NCI-H1417 treated with DMSO at 0.1 percent for 48 hours (cell line): Measurements from ENCODE around the gene SERPINA9.
"Not testable (repeated sequence)": the region's sequence is repeated elsewhere in the genome, so short reads cannot be mapped to it uniquely, and the experiment has no call there.

ENCODE experiments used
- DNase-seq: peaks from one replicate; lab custom pipeline; 2025; lab: John Stamatoyannopoulos, UW

Gene SERPINA9, protein sequence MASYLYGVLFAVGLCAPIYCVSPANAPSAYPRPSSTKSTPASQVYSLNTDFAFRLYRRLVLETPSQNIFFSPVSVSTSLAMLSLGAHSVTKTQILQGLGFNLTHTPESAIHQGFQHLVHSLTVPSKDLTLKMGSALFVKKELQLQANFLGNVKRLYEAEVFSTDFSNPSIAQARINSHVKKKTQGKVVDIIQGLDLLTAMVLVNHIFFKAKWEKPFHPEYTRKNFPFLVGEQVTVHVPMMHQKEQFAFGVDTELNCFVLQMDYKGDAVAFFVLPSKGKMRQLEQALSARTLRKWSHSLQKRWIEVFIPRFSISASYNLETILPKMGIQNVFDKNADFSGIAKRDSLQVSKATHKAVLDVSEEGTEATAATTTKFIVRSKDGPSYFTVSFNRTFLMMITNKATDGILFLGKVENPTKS

DNA sequence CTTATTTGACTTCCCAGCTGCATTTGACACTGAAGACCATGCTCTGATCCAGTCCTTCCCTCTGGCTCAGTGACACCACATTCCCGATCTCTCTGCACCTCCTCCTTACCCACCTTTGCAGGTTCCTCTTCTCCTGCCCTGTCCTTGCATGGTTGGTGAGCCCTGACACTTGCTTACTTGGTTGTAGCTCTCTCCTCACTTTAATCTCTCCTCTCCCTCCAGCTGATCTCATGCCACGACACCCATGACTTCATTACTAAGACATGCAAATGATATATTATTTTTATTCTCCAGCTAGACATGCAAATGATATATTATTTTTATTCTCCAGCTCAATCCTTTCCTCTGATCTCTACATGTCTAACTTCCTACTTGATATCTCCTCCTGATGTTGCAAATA is at the start of gene SERPINA9:
Gene SERPINA9 (minus strand): TSS at position 175 of the 400 bp plus-strand sequence. CDS start 6,357 bp downstream, outside the sequence.
- DNase-seq, result no peak

DNA sequence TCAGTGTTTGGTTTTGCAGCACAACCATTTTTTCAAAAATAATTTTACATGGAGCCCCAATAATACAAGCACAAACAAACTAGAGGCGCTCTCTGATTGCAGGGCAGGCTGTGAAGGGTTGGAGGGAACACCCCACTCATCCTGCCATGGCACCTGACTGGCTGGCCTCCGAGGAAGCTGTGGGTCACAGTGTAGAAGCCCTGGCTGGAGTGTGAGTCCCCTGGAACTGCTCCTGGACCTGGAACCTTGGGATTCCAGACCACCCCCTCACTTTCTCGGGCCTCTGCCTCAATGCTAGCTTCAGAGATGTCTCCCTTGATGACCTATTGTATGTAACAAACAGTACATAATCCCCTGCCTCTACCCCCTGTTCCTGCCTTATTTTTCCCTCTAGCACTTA is 48.1 kb upstream of the SERPINA9 start:
- DNase-seq, result no peak

DNA sequence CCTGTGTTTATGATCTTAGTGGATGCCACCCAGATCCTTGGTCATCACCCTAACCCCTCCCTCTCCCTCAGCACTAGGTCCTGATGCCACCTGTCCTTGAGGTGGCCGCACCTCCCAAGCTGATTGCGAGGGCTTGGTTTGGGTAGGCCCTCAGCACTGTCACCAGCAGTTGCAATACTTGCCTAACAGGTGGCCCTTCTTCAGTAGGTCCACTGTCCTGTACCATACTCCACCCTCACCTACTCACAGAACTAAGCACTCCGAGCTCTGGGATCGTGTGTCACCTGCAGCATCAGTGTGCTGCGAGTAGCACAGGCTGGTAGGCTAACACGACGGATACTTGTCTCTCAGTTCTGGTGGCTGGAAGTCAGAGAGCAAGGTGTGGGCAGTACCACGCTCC is 47.3 kb upstream of the SERPINA9 start:
- DNase-seq, result no peak

DNA sequence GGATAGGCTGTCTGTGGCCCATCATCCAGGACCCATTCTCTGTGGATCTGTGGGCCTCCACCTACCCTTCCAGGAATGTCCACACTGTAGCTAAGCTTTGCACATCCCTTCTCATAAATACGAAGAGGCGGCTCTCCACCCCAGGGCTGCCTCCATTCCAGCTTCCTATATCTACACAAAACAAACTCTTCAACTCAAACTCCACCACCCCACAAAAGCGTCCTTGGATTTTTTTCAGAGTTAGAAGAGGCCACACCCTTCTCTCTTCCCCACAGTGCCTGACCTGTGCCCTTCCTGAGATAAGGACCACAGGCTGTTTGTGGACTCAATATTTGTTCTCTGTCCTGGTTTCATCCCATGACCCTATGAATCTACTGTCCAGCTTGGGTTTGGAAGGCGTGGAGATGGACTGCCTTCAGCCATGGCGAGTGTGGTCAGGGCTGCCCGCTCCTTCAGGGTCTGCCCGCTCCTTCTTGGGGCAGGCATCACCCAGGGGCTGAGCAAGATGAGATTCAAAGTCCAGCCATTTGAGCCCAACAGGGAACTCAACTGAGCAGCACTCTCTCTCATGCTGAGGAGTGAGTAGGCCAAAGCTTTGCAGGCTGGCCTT is 46.2 kb upstream of the SERPINA9 start:
- no peak for DNase-seq

DNA sequence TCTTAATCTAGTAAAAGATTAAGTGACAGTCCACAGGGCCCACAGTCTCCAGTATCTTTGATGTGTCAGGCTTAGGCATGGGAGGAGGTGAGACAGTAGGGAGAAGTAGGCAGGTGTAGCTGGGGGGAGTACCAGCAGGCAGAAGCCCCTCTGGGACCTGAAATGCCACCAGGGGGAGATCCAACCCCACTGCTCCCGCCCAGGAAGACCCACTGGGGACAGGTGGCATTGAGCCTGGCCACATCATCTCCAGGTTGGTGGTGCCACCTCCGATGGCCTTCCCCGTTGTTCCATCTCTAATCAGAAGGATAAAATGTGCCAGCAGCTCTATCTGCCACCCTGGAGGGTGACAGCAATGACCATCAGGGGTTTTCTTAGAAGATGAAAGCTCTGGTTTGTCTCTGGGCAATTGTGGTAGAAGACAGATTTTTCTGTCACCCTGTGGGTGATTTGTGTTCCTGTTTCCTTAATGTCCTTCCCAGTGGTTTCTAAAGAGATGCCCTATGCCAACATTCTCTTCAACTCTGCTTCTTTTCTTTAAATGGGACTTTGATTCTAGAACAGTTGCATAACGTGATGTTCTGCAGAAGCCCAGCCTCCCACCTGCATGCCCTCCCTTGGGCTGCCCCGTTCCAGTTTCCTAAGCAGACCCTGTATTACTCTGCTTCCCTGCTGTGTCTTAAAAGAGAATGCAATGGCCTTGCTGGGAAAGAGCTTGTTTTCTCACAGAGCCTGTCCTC is 45.5 kb upstream of the SERPINA9 start:
- DNase-seq, result no peak

DNA sequence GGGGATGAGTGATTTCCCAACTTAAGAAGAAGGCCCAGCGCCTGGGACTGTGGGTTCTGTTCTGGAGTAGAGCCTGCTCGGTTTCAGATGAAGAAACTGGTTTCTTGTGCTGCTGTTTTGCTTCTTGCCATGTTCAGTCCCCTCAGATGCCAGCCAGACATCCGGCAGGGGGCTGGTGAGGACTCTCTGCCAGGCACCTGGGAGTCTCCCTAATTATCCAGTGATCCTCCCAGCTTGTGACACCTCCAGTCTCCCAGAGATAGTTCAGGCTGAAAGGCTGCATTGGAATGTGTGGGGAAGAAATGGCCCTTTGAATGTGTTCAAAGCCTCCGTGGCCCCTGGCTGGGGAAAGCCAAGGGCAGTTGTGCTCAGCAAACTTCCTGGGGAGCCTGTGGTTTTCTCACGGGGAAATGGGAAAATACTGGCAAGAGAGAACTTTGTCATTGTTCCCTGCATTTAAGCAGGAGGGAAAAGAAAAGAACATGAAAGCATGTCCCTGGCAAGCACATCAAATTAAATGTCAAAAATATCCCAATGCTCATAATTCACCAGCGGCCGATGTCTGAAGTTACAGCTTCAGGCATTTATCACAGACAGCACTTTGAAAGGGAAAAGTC is 41.8 kb upstream of the SERPINA9 start:
- DNase-seq, result no peak

DNA sequence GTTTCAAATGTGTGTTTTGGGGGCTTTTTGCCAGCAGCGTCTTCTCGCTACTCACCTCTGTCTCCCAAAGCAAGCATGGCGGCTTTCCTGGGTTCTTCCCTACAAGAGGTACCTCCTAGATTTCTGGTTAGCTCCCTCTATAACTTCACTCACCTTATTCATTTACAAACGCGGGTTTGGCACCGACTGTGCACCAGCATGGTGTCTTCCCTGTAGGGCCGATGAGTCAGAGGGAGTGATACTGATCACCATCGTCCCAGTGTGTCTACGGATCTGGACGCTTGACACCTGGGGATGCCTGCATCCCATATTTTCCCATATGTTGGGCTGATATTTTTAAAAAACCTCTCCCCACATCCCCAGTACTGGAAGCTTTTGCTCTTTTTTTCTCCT is 41.2 kb upstream of the SERPINA9 start:
- no peak for DNase-seq

DNA sequence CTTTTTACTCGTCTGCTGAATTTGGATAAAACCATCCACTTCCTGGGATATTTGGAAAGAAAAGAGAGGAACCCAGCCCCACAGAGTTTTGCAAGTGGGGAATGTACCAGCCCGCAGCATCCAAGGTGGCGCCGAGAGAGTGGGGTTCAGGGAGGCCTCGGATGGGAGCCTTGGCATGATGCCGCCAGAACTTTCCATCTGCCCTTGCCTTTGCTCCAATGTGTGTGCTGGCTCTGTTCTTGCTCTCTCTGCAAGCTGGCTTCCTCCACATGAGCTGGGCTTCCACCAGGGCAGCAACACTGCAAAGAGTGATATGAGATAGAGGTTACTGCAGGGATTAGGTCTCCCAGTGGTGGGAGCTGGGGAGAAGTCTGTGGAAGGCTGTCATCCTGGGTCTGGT is 39.9 kb upstream of the SERPINA9 start:
- DNase-seq, result no peak

DNA sequence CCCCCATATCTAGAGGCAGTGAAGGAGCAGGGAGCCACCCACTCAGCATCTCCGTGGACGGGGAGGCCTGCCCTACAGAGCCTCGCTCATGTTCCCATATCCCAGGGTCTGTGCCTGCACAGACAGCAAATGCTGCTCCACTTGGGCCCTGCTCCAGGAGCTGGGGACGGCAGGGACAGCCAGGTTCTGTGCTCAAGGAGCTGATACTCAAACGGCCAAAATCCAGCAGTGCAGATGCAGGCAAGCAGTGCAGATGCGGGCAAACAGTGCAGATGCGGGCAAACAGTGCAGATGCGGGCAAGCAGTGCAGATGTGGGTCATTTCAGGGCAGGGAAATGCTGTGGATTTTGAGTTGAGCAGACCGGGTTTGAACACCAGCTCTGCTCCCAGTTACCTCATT is 39.4 kb upstream of the SERPINA9 start:
- DNase-seq, result no peak

DNA sequence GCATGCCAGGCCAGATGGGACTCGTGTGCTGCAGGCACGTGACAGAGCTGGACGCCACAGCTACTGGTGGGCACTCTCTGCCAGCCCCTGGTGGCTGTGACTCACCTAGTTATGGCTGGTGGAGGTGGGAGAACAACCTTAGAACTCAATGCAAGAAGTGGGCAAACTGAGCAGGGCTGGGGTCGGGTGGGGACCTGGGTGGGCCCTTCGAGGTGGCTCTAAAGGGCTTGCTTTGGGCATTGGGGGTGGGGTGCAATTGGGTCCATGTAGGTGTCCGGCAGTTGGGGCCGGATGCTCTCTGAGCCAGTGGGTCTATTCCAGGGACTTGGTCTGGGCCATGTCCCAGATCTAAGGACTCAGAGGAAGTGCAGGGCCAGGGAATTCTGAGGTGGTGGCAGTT is 38.4 kb upstream of the SERPINA9 start:
- no peak for DNase-seq

DNA sequence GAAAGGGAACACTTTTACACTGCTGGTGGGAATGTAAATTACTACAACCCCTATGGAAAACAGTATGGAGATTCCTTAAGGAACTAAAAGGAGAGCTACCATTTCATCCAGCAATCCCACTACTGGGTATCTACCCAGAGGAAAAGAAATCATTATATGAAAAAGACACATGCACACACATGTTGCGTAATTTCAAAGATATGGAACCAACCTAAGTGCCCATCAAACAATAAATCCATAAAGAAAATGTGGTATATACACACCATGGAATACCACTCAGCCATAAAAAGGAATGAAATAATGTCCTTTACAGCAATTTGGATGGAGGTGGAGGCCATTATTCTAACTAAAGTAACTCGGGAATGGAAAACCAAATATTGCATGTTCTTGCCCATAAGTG is 34.5 kb upstream of the SERPINA9 start:
- not testable (repeated sequence) for DNase-seq

DNA sequence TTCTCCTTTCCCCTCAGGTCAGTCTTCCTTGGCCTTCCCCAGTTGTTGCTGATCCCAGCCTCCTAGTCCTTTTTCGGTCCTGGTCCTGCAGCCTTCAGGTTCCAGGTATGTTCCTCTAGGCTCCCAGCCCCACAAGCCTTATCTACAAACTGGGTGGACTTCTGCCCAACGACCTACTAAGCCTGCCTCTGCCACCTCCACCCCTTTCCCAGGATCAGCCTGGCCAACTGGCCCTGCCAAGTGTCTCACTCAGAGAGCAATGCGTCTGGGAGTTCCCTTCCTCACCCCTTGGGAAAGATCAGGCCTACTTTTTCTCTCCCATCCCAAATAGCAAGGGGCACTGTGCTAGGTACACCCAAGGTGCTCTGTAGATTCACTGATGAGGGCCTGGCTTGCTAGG is 33.4 kb upstream of the SERPINA9 start, which contains the start of gene SERPINA12:
Gene SERPINA12 (minus strand): TSS at position 114 of the 400 bp plus-strand sequence. CDS start 11,072 bp downstream, outside the sequence.
- DNase-seq, result no peak

DNA sequence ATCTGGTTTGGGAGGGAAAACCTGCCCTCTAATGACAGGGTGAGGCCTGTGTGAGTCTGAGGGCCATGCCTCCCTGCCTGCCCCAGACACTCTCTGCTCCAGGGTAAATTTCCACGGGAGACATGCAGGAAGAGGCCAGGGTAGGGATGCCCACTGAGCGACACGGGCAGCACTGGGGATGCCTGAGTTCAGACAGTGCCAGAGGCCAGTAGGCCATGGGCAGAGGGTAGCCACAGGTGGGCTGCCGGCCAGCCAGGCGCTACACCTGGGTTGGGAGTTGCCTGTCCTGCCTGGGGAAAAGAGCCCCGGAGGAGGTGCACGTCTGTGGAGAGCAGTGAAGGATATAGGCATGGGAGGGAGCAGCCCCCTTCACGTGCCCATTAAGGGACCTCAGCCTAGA is 29.6 kb upstream of the SERPINA9 start:
- no peak for DNase-seq

DNA sequence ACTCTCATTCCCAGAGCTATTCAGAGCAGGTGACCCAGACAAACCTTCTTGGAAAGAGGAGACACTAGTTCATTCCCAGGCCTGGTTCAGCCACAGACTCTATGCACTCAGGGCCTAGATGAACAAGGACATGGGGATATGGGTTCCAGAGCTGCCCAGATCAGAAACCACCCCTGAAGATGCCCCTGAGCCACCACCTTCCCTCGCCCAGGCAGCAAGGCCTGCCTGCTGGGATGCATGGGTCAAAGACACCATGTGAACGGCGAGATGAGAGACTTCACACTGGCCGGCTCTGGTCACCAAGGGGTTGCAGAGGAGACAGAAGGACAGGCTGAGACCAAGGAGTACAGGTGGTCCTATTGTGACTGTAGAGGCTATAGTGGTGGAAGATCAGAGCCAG is 29.2 kb upstream of the SERPINA9 start:
- no peak for DNase-seq

DNA sequence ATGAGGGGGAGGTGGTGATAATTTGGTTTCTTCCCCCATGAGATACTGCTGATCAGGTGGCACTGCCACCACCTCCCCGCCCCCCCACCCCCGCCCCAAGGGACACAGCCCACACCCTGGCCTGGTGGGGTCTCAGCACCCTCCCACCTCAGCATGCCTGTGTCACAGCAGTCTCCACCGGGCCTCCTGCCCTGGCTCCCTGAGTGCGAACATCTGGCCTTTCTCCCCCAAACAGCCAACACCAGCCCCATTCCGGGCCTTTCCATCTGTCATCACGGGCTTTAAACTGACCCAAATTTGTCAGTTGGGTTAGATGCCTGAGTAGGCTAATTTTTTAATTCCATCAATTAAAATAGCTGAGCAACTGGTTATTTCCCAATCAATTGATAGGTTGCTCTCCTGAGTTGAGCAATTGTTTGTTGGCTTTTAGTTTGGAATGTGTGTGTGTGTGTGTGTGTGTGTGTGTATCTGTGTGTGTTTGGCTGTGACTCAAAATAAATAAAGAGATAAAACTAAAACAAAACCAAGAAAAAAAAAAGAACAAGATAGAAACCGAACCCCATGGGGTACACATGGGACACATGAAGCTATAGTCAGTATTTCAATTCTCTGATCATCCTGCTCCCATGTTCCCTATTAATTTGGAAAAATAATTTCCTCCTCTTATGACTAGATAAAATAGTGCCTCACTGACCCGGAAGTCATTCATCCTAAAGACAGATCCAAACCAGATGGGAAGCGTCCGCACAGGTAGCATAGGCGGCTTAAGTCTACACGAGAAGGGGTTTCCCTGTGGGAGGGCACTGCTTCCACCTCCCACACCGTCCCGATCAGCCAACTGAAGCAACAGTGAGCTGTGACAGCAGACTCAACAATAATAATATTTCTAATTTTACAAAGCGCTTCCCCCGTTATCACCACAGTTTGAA is 25.9 kb upstream of the SERPINA9 start:
- no peak for DNase-seq

DNA sequence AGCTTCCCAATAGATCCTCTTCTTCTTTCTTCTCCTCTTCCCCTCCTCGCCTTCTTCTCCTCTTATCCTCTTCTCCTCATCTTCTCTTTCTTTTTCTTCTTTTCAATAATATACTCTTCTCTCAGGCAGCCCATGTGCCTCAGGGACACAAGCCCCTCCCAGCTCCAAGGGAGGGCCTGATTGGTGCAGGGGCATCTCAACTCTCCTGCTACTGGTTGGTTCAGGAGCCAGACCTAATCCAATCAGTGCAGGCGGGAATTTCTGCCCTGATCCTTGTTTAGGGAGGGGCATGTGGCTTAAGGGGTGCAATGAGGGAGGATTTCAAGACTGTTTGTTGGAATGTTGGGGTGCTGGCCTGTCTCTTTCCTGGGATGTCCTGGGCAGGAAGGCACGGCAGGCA is 24.3 kb upstream of the SERPINA9 start:
- DNase-seq, result no peak

DNA sequence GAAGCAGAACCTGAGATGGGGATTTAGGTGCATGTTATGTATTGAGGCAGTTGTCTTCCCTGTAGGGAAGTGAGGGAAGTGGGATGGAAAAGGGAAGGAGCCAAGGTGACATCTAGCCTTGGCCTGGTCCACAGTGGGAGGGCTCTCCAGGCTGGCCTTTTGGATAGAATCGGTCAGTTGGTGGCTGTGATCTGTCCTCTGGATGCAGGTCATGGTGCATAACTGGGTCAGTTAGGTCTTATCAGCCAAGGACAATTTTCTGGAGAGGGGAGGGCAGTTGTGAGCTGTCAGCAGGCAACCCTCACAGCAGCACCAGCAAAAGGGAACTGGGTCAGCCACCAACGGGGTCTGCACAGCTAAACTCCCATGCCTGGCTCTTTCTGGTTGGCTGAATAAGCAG is 23.7 kb upstream of the SERPINA9 start:
- DNase-seq, result no peak

DNA sequence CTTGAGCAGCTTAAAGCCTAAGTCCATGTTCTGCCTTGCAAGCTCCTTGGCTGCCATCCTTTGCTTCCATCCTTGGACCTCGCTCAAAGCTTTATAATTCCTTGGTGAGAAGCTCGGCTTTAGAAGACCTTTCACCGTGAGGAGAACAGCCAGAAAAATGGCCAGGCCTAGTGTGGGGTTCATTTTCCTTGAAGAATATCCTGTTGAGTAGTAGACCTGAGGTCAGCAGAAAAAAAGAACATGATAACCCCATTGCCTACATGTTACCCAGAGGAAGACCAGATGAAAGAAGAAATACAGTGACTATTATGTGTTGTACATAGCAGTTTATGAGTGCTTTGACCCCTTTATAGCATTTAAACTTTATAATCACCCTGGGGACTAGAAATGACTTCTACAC is 22.2 kb upstream of the SERPINA9 start:
- no peak for DNase-seq

DNA sequence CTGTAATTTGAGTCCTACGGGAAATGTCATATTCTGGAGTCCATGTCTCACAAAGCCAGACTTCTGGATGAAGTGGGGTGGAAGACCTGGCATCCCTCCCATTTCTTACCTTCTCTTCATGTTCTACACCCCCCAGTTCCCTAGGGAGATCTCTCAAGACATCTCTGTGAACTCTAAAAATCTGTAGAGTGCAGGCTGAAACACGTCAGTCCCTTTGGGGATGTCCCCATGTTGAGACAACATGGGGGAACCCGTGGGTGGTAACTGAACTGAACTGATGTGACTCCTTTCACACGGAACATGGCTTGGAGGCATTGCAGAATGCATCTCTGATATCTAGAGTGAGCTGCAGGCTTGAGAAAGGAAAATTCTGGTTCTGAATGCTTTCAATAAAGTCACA is 18.1 kb upstream of the SERPINA9 start:
- no peak for DNase-seq

DNA sequence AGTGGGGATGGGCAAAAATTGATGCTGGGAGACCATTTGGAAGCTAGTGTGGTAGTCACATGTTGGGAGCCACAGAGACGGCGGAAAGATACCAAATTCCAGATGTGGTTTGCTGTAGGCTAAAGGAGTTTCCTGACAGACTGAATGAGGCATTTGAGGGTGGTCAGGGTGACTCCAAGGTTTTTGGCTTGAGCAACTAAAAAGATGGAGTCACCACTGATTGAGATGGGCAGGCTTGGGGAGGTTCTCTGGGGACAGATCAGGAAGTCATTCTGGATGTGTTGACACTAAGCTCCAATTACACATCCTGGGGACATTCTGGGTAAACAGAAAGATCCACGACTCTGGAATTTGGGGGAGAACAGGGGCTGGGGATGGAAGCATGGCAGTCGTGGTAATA is 15.5 kb upstream of the SERPINA9 start:
- no peak for DNase-seq

DNA sequence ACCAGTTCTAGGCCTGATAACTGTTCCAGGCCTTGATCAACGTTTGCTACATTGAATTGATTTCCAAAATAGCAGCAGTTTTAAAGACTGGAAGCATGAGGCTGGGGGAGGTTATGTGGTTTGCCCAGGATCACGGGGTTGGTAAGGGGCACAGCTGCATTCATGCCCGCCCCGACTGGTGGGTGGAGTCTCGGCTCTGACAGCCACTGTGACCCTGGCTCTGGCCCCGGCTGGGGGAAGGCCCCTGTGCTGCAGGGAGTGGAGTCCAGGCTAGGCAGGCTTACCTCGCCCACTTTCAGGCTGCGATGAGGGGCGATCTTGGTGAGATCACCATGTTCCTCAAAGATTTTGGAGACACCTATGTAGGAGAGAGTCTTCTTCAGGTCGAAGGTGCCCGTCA is 13.3 kb upstream of the SERPINA9 start:
- no peak for DNase-seq
